GM18907 (cell line): ENCODE data around the gene PRKN.
"Not testable (repeated sequence)": the region's sequence is repeated elsewhere in the genome, so short reads cannot be mapped to it uniquely, and the experiment has no call there.

Experiments used
- ATAC-seq: cut with Tn5 transposase; IDR thresholded peaks from one replicate; pipeline ENCODE4 v1.9.1; 2021; ENCODE audit warnings: mild to moderate bottlenecking, moderate library complexity; ENCODE audit not compliant: unreplicated experiment

Gene PRKN

GRCh38 chr6:161544801-161545480 lies 1182.6 kb downstream of the PRKN start:
- ATAC-seq = no peak

DNA sequence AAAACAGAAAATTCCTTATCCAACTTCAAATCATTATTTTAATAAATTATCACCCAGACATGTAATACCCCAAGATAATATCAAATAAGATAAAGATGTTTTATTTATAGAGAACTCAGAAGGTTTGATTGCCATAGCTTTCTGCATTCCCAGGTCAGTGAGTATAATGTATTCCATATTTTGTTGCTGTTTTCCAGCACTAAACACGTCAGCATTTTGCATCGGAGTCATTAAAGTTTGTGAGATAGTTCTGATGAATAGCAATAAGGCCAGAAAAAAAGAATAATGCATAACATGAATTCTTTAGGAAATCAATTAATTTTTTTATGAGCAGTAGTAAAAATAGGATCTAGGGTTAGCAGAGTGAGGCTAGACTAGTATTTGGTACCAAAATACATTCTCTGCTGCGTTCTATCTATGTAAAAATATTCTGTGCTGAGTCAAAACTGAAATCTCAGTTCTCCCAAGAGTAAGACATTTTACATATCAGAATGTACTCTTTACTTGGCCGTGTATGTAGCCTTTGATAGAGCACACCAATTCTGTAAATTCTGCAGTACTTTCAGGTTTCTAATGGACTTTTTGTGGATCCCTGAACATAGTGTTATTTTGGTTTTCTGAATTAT lies 1183.8 kb downstream of the PRKN start:
- ATAC-seq = peak; percentile 62

DNA sequence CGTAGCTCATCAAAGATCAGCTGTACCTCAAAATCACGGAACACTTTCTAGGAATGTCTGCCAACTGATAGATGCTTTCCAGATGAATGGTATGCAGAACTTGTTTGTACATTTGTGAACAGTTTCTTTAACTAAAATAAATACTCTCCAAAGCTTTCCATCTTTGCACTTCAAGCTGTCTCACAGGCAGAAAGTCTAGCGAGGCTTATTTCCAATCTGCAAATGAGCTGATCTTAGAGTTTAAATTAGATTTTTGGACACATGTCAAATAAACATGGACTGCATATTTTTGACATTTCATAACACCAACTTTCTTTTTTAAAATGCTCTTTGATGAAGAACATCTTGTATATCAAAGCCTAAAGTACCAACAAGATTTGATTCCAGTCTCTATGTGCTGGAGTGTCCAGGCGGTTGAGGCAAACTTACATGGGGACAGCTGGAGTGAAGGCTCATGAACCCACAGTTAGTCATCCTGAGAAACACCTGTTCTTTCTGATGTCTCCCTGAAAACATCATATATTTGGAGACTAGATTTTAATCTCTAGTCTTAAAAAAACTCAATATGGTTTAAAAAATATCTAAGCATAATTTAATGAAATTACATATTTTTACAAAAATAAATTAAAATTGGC lies 1185.1 kb downstream of the PRKN start:
- ATAC-seq = no peak

GRCh38 chr6:161540532-161540931 lies 1187.0 kb downstream of the PRKN start:
- no peak for ATAC-seq

DNA sequence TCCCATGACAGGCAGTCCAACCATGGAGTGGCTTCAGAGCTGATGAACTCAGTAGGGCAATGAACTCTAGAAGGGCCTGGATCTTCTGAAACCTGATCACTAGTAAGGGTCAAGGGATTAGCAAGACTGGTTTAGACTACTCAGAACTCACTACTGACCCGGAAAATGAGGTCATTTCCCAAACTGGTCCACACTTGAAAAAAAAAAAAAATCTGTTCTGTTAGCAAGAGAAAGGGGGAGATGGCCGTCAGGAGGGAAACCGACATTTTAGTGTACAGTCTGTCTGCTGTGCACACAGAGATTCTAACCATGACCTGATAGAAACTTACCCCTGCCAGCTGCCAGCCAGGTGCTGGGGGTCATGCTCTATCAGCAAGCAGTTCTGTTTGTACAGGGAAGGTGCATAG lies 1191.3 kb downstream of the PRKN start:
- ATAC-seq = no peak

DNA sequence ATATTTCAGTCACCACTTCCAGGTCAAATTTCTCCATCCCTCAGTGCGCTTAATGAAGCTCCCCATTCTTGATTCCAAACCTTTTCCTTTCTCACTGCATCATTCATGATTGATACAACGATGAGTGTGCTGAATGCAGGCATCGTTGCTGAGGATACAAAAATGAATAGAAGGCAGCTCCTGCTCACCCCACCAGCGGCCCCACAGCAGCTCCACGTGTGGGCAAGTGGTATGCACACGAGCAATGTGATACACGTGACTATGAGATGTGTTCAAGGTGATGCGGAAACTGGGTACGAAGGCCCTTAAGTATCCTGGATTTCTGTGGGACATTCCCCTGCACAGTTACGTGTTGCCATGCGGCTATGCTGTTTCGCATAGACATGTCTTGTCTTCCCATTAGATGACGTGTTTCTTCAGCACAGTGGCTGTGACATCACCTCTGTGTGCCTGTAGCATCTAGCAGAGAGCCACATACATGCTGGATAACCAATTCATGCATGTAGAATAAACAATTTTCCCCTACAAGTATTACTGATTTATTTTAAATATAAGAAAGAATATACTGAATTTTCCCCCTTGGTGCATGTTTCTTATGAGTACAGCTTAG lies 1193.2 kb downstream of the PRKN start:
- no peak for ATAC-seq

- ATAC-seq = no peak
Measured at GRCh38 chr6:161533266-161533665, 1194.3 kb downstream of the PRKN start.

DNA sequence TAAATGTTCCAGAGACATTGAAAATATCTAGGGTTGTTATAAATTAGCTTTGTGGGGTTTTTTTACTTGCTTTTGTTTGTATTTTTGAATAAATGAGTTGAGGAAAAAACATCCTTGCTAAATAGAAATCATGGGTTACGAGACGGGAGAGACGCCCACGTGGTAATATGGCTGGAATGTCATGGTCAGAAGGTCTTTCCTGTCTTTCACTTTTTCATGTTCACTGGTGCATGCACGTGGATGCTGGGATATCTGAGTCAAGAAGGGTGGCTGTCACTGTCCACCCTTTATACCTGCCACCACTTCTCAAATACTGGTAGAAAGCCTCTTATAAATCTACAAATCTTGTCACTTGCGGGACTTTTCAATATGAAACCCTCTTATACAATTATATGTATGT lies 1195.0 kb downstream of the PRKN start:
- ATAC-seq = no peak

DNA sequence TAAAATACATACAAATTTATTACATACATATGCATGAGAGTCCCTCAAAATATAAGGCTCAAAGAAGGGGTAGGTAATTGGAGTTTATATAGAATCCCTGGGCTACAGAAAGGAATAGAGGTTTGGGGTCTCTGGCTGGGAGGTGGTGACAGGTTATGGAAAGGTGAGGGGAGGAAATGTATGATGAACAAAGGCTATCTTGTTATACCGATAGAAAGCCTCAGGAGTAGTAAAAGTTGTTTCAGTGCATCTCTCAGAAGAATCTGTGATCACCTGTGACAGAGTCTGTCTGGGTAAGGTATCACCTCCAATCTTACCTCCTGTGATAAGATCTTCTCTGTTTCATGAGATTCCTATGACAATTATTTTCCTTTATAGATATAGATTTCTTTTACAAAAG lies 1200.8 kb downstream of the PRKN start:
- ATAC-seq = no peak

DNA sequence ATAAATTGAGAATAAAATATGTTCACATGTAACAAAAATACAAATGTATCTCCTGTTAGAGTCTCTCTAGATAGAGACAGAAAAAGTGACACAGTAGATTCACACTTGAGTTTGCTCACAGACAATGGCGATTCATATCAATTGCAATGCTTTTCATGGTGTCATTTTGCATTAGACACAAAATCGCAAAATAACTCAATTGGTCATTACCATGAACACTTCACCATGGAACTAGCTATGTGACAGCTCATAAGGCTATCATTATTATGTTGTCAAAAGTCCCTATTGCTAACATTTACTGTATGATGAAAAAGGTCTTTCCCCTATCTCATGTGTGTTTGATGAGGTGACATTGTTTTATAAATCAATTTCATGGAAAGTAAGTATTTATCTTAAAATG lies 1204.2 kb downstream of the PRKN start:
- no peak for ATAC-seq

DNA sequence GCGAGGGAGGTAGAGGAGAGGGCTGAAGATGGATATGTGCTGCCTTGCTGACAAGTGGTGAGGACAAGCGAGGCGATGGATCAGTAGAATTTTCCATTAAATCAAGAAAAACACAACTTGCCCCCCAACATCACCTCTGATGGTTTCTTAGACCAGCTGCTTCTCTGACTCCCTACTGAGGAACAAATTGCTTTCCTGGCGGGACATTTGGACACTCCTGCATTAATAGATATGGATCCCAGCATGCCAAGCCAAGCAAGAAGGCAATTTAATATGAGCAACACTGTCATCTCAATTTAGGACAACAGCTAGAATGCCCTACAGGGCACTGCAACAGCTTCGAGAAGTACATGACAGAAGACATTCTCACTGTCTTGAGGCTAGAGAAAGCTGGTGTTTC lies 1205.3 kb downstream of the PRKN start:
- ATAC-seq = no peak

- ATAC-seq = no peak
Measured at GRCh38 chr6:161511447-161512095, 1216.0 kb downstream of the PRKN start.

DNA sequence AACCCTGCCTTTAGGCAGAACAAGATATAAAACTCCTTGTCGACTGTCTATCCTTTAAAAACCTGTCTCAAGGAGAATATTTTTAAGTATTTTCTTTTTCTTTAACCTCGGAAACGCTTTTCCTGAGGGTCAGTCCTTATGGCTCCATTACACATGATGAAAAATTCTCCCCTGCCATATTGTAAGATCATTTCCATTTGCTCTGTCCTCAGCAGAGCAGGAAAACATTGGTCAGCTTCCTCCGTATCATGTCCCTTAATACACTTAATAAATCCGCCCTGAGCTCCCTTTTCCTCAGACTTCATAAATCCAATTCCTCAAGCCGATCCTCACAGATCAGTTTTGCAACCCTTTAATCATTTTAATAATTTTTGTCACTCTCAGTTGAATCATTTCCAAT lies 1219.2 kb downstream of the PRKN start:
- ATAC-seq = no peak

GRCh38 chr6:161507375-161507774 lies 1220.2 kb downstream of the PRKN start:
- no peak for ATAC-seq

GRCh38 chr6:161503570-161503969 lies 1224.0 kb downstream of the PRKN start:
- ATAC-seq = no peak

GRCh38 chr6:161498881-161499280 lies 1228.7 kb downstream of the PRKN start:
- ATAC-seq = no peak

- peak; percentile 84 for ATAC-seq
Measured at GRCh38 chr6:161498359-161498758, 1229.2 kb downstream of the PRKN start.

GRCh38 chr6:161496941-161497340 lies 1230.6 kb downstream of the PRKN start:
- ATAC-seq = no peak

DNA sequence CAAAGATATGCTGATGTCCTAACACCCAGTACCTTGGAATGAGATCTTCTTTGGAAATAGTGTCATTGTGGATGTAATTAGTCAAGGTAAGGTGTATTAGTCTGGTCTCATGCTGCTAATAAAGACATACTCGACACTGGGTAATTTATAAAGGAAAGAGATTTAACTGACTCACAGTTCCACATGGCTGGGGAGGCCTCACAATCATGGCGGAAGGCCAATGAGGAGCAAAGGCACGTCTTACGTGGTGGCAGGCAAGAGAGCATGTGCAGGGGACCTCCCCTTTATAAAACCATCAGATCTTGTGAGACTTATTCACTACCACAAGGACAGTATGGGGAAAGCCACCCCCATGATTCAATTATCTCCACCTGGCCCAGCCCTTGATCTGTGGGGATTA lies 1231.3 kb downstream of the PRKN start:
- not testable (repeated sequence) for ATAC-seq

DNA sequence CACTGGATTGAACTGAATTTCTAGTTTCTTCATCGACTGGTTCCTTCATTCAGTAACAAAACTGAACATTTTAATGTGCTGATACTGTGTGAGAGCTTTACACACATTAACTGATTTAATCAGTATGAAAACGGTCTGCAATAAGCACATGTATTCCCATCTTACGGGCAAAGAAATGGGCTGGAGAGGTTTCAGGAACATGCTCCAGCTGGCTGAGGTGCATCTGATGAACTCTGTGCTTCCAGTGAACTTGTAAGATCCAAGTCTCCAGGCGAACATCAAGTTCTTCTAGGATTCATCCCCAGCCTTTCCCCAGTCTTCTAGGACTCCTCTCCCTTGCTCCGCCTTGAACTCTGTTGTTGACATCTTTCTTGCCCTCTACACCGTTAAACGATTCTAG lies 1233.0 kb downstream of the PRKN start:
- no peak for ATAC-seq

DNA sequence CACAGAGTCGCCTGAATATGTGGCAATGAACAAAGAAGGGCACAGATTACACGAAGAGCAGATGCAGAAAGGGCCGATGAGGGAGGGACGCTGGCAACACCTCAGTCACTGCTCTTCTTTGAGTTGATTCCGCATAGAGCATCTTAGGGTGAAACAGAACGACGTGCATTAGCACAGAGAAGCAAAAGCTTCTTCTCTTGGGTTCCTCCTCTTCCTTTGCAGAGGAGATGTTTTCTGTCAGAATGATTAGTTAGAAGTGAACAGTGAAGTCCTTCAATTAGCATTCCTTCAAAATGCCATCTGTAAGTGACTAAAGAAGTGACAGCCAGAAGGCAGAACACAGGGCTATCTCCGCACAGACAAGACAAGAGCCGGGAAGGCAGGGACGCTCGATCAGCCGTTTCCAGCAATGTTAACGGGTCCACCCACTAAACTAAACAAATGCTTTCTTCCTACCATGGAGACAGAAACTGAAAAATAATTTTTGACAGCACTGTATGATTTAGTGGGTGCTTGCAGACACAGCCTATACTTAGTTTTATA lies 1233.9 kb downstream of the PRKN start:
- ATAC-seq = no peak
